Measurements from ENCODE around the gene ATG16L2.
A peak's percentile ranks its signal among the peaks of the same experiment; 100 is the strongest.

ATG16L2 gene

GRCh38 chr11:72786305-72787215, 27.7 kb upstream of the ATG16L2 start:
- Histone ChIP-seq H3K36me3 (ENCODE audit: control insufficient read depth in 1 of 2, insufficient read depth in 2 of 2, low read depth in 1 of 2, low read length in 2 of 2) (peaks cover 0 to 3% of the 10 kb centered on the region in 2 experiments), H3K4me2 (ENCODE audit: low read length, poor library complexity, severe bottlenecking) (no peak overlapping the region), H3K4me1 (ENCODE audit: control insufficient read depth, insufficient read depth, low read depth, low read length) (peaks cover 25% of the 10 kb centered on the region), H2AFZ (ENCODE audit: low read depth, low read length) (no peak overlapping the region), H2BK12ac (ENCODE audit: low read length in 2 of 2) (peak overlapping the region in 1 of 2 experiments; percentile 35), H3K9ac (ENCODE audit: low read length) (no peak overlapping the region), H3K4me3 (ENCODE audit: insufficient read depth in 1 of 2, low read depth in 1 of 2, low read length in 2 of 2) (no peak overlapping the region), H2BK5ac (ENCODE audit: low read depth, low read length, poor library complexity, severe bottlenecking) (no peak overlapping the region), H4K8ac (ENCODE audit: low read length) (no peak overlapping the region), H3K23ac (ENCODE audit: low read length in 2 of 2) (no peak overlapping the region), H3K18ac (ENCODE audit: low read depth in 1 of 2, low read length in 2 of 2) (no peak overlapping the region), H3K4ac (ENCODE audit: low read depth in 1 of 2, low read length in 2 of 2) (no peak overlapping the region), H3K79me1 (replicated peaks; ENCODE audit: low read length, poor library complexity, severe bottlenecking) (no peaks in the 10 kb centered on the region), H3K27ac (ENCODE audit: low read length, poor library complexity, severe bottlenecking) (no peak overlapping the region), H2BK15ac (ENCODE audit: low read depth, poor library complexity, severe bottlenecking) (no peak overlapping the region), H3K9me3 (ENCODE audit: control insufficient read depth, low read length) (no peaks in the 10 kb centered on the region), H4K91ac (ENCODE audit: low read length) (peak overlapping the region; percentile 43), H2AK5ac (ENCODE audit: low read length, severe bottlenecking) (no peak overlapping the region), H2BK120ac (ENCODE audit: low read depth, low read length) (no peak overlapping the region), H3K27me3 (ENCODE audit: control insufficient read depth in 1 of 2, insufficient read depth in 1 of 2, low read length in 2 of 2) (peaks cover 4 to 5% of the 10 kb centered on the region in 2 experiments), H3K14ac (ENCODE audit: low read length in 2 of 2) (no peak overlapping the region)
- no peak for DNase-seq
- WGBS: 85% methylated on average over 8 of the region's 8 CpGs

- no peak overlapping the region for H2BK15ac ChIP-seq (ENCODE audit: low read depth, poor library complexity, severe bottlenecking)
- H4K91ac ChIP-seq (ENCODE audit: low read length): no peak overlapping the region
- H3K9me3 ChIP-seq (ENCODE audit: control insufficient read depth, low read length): no peaks in the 10 kb centered on the region
- no peak overlapping the region for H2AK5ac ChIP-seq (ENCODE audit: low read length, severe bottlenecking)
- peak overlapping the region; percentile 53 for H4K8ac ChIP-seq (ENCODE audit: low read length)
- no peak overlapping the region for H2AFZ ChIP-seq (ENCODE audit: low read depth, low read length)
- no peak overlapping the region for H2BK12ac ChIP-seq (ENCODE audit: low read length in 2 of 2)
- H3K27ac ChIP-seq (ENCODE audit: low read length, poor library complexity, severe bottlenecking): no peak overlapping the region
- peaks cover 19% of the 10 kb centered on the region for H3K4me1 ChIP-seq (ENCODE audit: control insufficient read depth, insufficient read depth, low read depth, low read length)
- no peak overlapping the region for H2BK120ac ChIP-seq (ENCODE audit: low read depth, low read length)
- H3K4me2 ChIP-seq (ENCODE audit: low read length, poor library complexity, severe bottlenecking): no peak overlapping the region
- H3K18ac ChIP-seq (ENCODE audit: low read depth in 1 of 2, low read length in 2 of 2): no peak overlapping the region
- no peak overlapping the region for H3K4ac ChIP-seq (ENCODE audit: low read depth in 1 of 2, low read length in 2 of 2)
- no peak for DNase-seq
- H2BK5ac ChIP-seq (ENCODE audit: low read depth, low read length, poor library complexity, severe bottlenecking): no peak overlapping the region
- 60% methylated on average over 16 of the region's 16 CpGs for WGBS
- no peaks in the 10 kb centered on the region for H3K79me1 ChIP-seq (replicated peaks; ENCODE audit: low read length, poor library complexity, severe bottlenecking)
- no peak overlapping the region for H3K23ac ChIP-seq (ENCODE audit: low read length in 2 of 2)
- H3K14ac ChIP-seq (ENCODE audit: low read length in 2 of 2): no peak overlapping the region
- H3K36me3 ChIP-seq (ENCODE audit: control insufficient read depth in 1 of 2, insufficient read depth in 2 of 2, low read depth in 1 of 2, low read length in 2 of 2): peaks cover 0 to 3% of the 10 kb centered on the region in 2 experiments
- peaks cover 0 to 4% of the 10 kb centered on the region in 2 experiments for H3K27me3 ChIP-seq (ENCODE audit: control insufficient read depth in 1 of 2, insufficient read depth in 1 of 2, low read length in 2 of 2)
- no peak overlapping the region for H3K4me3 ChIP-seq (ENCODE audit: insufficient read depth in 1 of 2, low read depth in 1 of 2, low read length in 2 of 2)
- H3K9ac ChIP-seq (ENCODE audit: low read length): no peak overlapping the region
Measured at GRCh38 chr11:72787216-72788104, 26.8 kb upstream of the ATG16L2 start.

GRCh38 chr11:72788241-72788640, 26.0 kb upstream of the ATG16L2 start:
- no peaks in the 10 kb centered on the region for H3K79me1 ChIP-seq (replicated peaks; ENCODE audit: low read length, poor library complexity, severe bottlenecking)
- H3K23ac ChIP-seq (ENCODE audit: low read length in 2 of 2): no peak overlapping the region
- no peak overlapping the region for H2AK5ac ChIP-seq (ENCODE audit: low read length, severe bottlenecking)
- no peak overlapping the region for H2AFZ ChIP-seq (ENCODE audit: low read depth, low read length)
- H3K4ac ChIP-seq (ENCODE audit: low read depth in 1 of 2, low read length in 2 of 2): no peak overlapping the region
- no peaks in the 10 kb centered on the region for H3K9me3 ChIP-seq (ENCODE audit: control insufficient read depth, low read length)
- H2BK12ac ChIP-seq (ENCODE audit: low read length in 2 of 2): no peak overlapping the region
- H3K14ac ChIP-seq (ENCODE audit: low read length in 2 of 2): no peak overlapping the region
- no peak for DNase-seq
- peaks cover 0 to 4% of the 10 kb centered on the region in 2 experiments for H3K27me3 ChIP-seq (ENCODE audit: control insufficient read depth in 1 of 2, insufficient read depth in 1 of 2, low read length in 2 of 2)
- no peak overlapping the region for H2BK5ac ChIP-seq (ENCODE audit: low read depth, low read length, poor library complexity, severe bottlenecking)
- H4K8ac ChIP-seq (ENCODE audit: low read length): no peak overlapping the region
- H3K4me3 ChIP-seq (ENCODE audit: insufficient read depth in 1 of 2, low read depth in 1 of 2, low read length in 2 of 2): no peak overlapping the region
- 96% methylated on average over 7 of the region's 7 CpGs for WGBS
- no peak overlapping the region for H3K9ac ChIP-seq (ENCODE audit: low read length)
- no peak overlapping the region for H3K4me2 ChIP-seq (ENCODE audit: low read length, poor library complexity, severe bottlenecking)
- H3K4me1 ChIP-seq (ENCODE audit: control insufficient read depth, insufficient read depth, low read depth, low read length): peaks cover 19% of the 10 kb centered on the region
- no peak overlapping the region for H3K18ac ChIP-seq (ENCODE audit: low read depth in 1 of 2, low read length in 2 of 2)
- no peak overlapping the region for H3K27ac ChIP-seq (ENCODE audit: low read length, poor library complexity, severe bottlenecking)
- peaks cover 0 to 3% of the 10 kb centered on the region in 2 experiments for H3K36me3 ChIP-seq (ENCODE audit: control insufficient read depth in 1 of 2, insufficient read depth in 2 of 2, low read depth in 1 of 2, low read length in 2 of 2)
- H4K91ac ChIP-seq (ENCODE audit: low read length): no peak overlapping the region
- no peak overlapping the region for H2BK120ac ChIP-seq (ENCODE audit: low read depth, low read length)
- H2BK15ac ChIP-seq (ENCODE audit: low read depth, poor library complexity, severe bottlenecking): no peak overlapping the region

All from mesenchymal stem cell (in vitro differentiated cells and primary cell).